Gastrocnemius medialis (tissue), 4 donors: ENCODE results near the gene TBL1X.

Source experiments
- POLR2A ChIP-seq, 2 donors: fragments of 450-650 bp; IDR thresholded peaks; one replicate each; pipeline ENCODE4 v1.6.1; 2017; ENCODE audit warnings: antibody characterized with exemption in 2 of 2, mild to moderate bottlenecking in 2 of 2, moderate library complexity in 2 of 2
- TF ChIP-seq, protein P1 (sequence below), 5 experiments: fragments of 450-650 bp in 3 of 5; fragments of 200-600 bp in 2 of 5; sonication (generic) in 2 of 5; IDR thresholded peaks in 4 of 5; conservative IDR thresholded peaks in 1 of 5; 1 replicate in 4 of 5; 2 replicates in 1 of 5; pipeline ENCODE4 v1.5.1; 2016 to 2019; ENCODE audit warnings: antibody characterized with exemption in 5 of 5, mild to moderate bottlenecking in 3 of 5, moderate library complexity in 3 of 5

DNA sequence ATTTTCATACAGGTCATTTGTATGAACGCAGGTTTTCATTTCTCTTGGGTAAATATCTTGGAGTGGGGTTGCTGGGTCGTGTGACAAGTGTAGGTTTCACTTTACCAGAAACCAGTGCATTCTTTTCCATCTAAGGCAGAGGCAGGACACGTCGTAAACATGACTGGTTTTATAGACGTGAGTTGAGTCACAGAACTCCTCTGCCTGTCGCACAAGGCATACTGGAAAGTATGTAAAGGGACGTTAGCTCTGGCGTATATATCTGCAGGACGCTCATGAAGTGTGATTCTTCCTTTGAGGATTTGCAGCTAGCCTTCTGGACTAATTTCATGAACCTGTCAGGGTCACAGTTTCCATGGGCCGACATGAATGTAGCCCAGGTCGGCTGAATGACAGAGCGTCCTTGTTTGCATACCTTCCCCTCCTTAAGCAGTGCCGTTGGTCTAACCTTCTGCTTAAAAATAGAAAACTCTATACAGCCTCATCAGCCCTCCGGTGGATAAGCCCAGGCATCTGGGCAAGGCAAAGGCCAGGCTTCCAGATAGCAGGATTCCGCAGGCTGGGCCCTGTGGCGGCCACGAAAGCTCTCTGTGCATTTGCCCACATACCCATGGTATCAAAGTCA lies 194.8 kb downstream of the TBL1X start:
- TF ChIP-seq, protein P1, sequence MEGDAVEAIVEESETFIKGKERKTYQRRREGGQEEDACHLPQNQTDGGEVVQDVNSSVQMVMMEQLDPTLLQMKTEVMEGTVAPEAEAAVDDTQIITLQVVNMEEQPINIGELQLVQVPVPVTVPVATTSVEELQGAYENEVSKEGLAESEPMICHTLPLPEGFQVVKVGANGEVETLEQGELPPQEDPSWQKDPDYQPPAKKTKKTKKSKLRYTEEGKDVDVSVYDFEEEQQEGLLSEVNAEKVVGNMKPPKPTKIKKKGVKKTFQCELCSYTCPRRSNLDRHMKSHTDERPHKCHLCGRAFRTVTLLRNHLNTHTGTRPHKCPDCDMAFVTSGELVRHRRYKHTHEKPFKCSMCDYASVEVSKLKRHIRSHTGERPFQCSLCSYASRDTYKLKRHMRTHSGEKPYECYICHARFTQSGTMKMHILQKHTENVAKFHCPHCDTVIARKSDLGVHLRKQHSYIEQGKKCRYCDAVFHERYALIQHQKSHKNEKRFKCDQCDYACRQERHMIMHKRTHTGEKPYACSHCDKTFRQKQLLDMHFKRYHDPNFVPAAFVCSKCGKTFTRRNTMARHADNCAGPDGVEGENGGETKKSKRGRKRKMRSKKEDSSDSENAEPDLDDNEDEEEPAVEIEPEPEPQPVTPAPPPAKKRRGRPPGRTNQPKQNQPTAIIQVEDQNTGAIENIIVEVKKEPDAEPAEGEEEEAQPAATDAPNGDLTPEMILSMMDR (IDR thresholded peaks at IDR 0.05 in 4 of 5, conservative IDR thresholded peaks at IDR 0.05 in 1 of 5) = no peak
- no peak for TF ChIP-seq POLR2A (IDR thresholded peaks at IDR 0.05)
